Astrocyte (in vitro differentiated cells and primary cell): ENCODE measurements around the gene SLC9A9. TPM values are rescaled to one million over a fixed set of nuclear protein-coding genes. Genes with fewer than 3 reads are reported as not detected.

Source experiments
- DNase-seq: peaks from one replicate; pipeline ENCODE4 v3.0.0-alpha.2; 2010; ENCODE audit warnings: low read depth
- FAIRE-seq: peaks from 2 replicates; lab custom pipeline; 2011; peaks lifted over from hg19 to GRCh38; lab: Jason Lieb, UNC
- H2AFZ ChIP-seq: 2 replicates; pipeline ENCODE4 v1.6.0; 2012; ENCODE audit warnings: low read depth, low read length, inconsistent platforms
- H3K27ac ChIP-seq: 2 replicates; pipeline ENCODE4 v1.5.1; 2011; ENCODE audit warnings: low read depth, low read length, inconsistent platforms
- H3K27me3 ChIP-seq: 2 replicates; pipeline ENCODE4 v1.6.0; 2011; ENCODE audit warnings: low read length, inconsistent platforms; ENCODE audit not compliant: insufficient read depth
- H3K36me3 ChIP-seq: 2 replicates; pipeline ENCODE4 v1.5.1; 2011; ENCODE audit warnings: low read length, inconsistent platforms; ENCODE audit not compliant: insufficient read depth
- H3K4me1 ChIP-seq: 2 replicates; pipeline ENCODE4 v1.5.1; 2011; ENCODE audit warnings: low read length, inconsistent platforms; ENCODE audit not compliant: insufficient read depth
- H3K4me2 ChIP-seq: 2 replicates; pipeline ENCODE4 v1.6.0; 2012; ENCODE audit warnings: low read length, inconsistent platforms
- H3K4me3 ChIP-seq: 2 replicates; pipeline ENCODE4 v1.5.1; 2011; ENCODE audit warnings: low read depth, mild to moderate bottlenecking, low read length, inconsistent platforms; ENCODE audit not compliant: insufficient read depth
- H3K79me2 ChIP-seq: 2 replicates; pipeline ENCODE4 v1.6.0; 2012; ENCODE audit warnings: mild to moderate bottlenecking, low read length, inconsistent platforms; ENCODE audit not compliant: insufficient read depth
- H3K9ac ChIP-seq: 2 replicates; pipeline ENCODE4 v1.6.0; 2012; ENCODE audit warnings: mild to moderate bottlenecking, low read length, inconsistent platforms
- H3K9me3 ChIP-seq: 2 replicates; pipeline ENCODE4 v1.5.1; 2012; ENCODE audit warnings: low read depth, mild to moderate bottlenecking, low read length, inconsistent platforms; ENCODE audit not compliant: insufficient read depth
- H4K20me1 ChIP-seq: 2 replicates; pipeline ENCODE4 v1.6.0; 2012; ENCODE audit warnings: low read length, inconsistent platforms; ENCODE audit not compliant: insufficient read depth
- H3K27ac Mint-ChIP-seq: one replicate; pipeline ENCODE4 v1.8.0; 2021; ENCODE audit warnings: mild to moderate bottlenecking, mixed read lengths; ENCODE audit not compliant: unreplicated experiment
- H3K27me3 Mint-ChIP-seq: one replicate; pipeline ENCODE4 v1.8.0; 2021; ENCODE audit warnings: low read depth, mixed read lengths; ENCODE audit not compliant: unreplicated experiment
- H3K36me3 Mint-ChIP-seq: one replicate; pipeline ENCODE4 v1.8.0; 2021; ENCODE audit warnings: low read depth, mixed read lengths; ENCODE audit not compliant: unreplicated experiment
- H3K4me1 Mint-ChIP-seq: one replicate; pipeline ENCODE4 v1.8.0; 2021; ENCODE audit warnings: low read depth, mixed read lengths; ENCODE audit not compliant: unreplicated experiment
- H3K4me3 Mint-ChIP-seq: one replicate; pipeline ENCODE4 v1.8.0; 2021; ENCODE audit warnings: mild to moderate bottlenecking, moderate library complexity, mixed read lengths; ENCODE audit not compliant: unreplicated experiment
- H3K9me3 Mint-ChIP-seq: one replicate; pipeline ENCODE4 v1.8.0; 2021; ENCODE audit warnings: mild to moderate bottlenecking, mixed read lengths; ENCODE audit not compliant: unreplicated experiment
- EZH2 ChIP-seq: IDR thresholded peaks from 2 replicates; pipeline ENCODE4 v1.6.1; 2012; ENCODE audit warnings: mild to moderate bottlenecking, low read length, inconsistent platforms; ENCODE audit not compliant: insufficient read depth
- total RNA-seq: library from RNA; stranded (reverse); gene quantifications from 2 replicates; pipeline ENCODE4 v1.2.1, GENCODE V29; 2021
- TF ChIP-seq, protein P1 (sequence below): IDR thresholded peaks from 2 replicates; pipeline ENCODE4 v1.5.1; 2011; ENCODE audit warnings: low read depth, mild to moderate bottlenecking, inconsistent platforms, low read length, moderate library complexity; ENCODE audit not compliant: insufficient read depth

Gene SLC9A9
- total RNA-seq, 1 donor from 2014 or later = 1.5 TPM

DNA sequence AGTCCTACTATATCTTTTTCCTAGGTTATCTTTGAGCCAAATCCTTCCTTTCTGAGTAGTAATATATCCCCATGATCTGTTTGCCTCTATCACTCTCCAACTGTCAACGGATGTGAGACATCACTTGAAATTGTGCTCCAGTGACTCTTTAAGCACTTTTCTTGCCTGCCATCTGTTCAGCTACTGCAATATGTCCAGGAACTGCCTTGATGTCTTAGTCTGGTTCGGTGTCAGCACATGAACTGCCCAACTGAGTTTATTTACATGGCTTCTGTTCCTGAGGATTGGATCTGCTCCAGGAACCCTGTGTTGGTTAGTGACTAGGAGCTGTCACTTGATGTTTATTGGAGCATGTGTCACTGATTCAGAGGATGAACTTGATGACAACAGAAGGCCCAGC, 116.5 kb downstream of the SLC9A9 start:
- no peaks in the 10 kb centered on the region for H3K79me2 ChIP-seq
- Mint-ChIP-seq H3K4me3 (no peak overlapping the region), H3K4me1 (peaks cover 2% of the 10 kb centered on the region), H3K27ac (no peak overlapping the region), H3K27me3 (peaks cover 5% of the 10 kb centered on the region), H3K36me3 (no peaks in the 10 kb centered on the region), H3K9me3 (no peaks in the 10 kb centered on the region)
- FAIRE-seq (no peak), DNase-seq (no peak)
- no peak overlapping the region for H3K4me2 ChIP-seq
- H3K27me3 ChIP-seq = no peaks in the 10 kb centered on the region
- H3K27ac ChIP-seq = no peak overlapping the region
- H3K36me3 ChIP-seq = no peaks in the 10 kb centered on the region
- no peak overlapping the region for H2AFZ ChIP-seq
- peaks cover 4% of the 10 kb centered on the region for H3K4me1 ChIP-seq
- H4K20me1 ChIP-seq = no peaks in the 10 kb centered on the region
- no peak overlapping the region for H3K9ac ChIP-seq
- H3K9me3 ChIP-seq = no peaks in the 10 kb centered on the region
- H3K4me3 ChIP-seq = no peak overlapping the region
- TF ChIP-seq EZH2 = no peak
- TF ChIP-seq, protein P1, sequence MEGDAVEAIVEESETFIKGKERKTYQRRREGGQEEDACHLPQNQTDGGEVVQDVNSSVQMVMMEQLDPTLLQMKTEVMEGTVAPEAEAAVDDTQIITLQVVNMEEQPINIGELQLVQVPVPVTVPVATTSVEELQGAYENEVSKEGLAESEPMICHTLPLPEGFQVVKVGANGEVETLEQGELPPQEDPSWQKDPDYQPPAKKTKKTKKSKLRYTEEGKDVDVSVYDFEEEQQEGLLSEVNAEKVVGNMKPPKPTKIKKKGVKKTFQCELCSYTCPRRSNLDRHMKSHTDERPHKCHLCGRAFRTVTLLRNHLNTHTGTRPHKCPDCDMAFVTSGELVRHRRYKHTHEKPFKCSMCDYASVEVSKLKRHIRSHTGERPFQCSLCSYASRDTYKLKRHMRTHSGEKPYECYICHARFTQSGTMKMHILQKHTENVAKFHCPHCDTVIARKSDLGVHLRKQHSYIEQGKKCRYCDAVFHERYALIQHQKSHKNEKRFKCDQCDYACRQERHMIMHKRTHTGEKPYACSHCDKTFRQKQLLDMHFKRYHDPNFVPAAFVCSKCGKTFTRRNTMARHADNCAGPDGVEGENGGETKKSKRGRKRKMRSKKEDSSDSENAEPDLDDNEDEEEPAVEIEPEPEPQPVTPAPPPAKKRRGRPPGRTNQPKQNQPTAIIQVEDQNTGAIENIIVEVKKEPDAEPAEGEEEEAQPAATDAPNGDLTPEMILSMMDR = no peak

- Mint-ChIP-seq H3K4me3 (no peak overlapping the region), H3K9me3 (no peaks in the 10 kb centered on the region), H3K36me3 (no peaks in the 10 kb centered on the region), H3K27ac (no peak overlapping the region), H3K27me3 (peaks cover 5% of the 10 kb centered on the region), H3K4me1 (no peaks in the 10 kb centered on the region)
- no peak overlapping the region for H3K9ac ChIP-seq
- no peaks in the 10 kb centered on the region for H3K9me3 ChIP-seq
- FAIRE-seq = no peak
- H2AFZ ChIP-seq = no peak overlapping the region
- H4K20me1 ChIP-seq = no peaks in the 10 kb centered on the region
- H3K36me3 ChIP-seq = no peaks in the 10 kb centered on the region
- DNase-seq = no peak
- H3K4me2 ChIP-seq = no peak overlapping the region
- no peaks in the 10 kb centered on the region for H3K4me1 ChIP-seq
- H3K27ac ChIP-seq = no peak overlapping the region
- H3K27me3 ChIP-seq = no peaks in the 10 kb centered on the region
- no peak overlapping the region for H3K4me3 ChIP-seq
- H3K79me2 ChIP-seq = no peaks in the 10 kb centered on the region
- TF ChIP-seq, protein P1 = no peak
- TF ChIP-seq EZH2 = no peak
These were observed 116.9 kb downstream of the SLC9A9 start for GRCh38 chr3:143731320-143731719.

DNA sequence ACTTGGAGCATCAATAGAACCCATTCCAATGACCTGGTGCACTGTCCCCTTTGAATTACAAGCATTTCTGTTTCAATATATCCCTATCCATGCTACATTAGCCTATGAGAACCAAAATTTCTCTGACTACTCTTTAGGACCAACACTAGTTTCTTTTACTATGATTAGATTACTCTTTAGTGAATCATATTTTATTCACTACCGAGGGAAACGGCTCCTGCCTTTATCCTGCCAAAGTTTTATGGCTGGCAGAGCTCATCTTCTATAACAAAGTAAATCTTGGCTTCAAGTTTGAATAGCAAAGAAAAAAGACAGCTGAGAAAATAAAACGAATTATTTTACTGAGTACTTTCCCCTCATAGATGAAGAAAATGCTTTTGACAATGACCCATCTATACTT, 120.9 kb downstream of the SLC9A9 start:
- Mint-ChIP-seq H3K27me3 (peaks cover 5% of the 10 kb centered on the region), H3K4me1 (no peaks in the 10 kb centered on the region), H3K9me3 (no peaks in the 10 kb centered on the region), H3K36me3 (no peaks in the 10 kb centered on the region), H3K27ac (no peak overlapping the region), H3K4me3 (no peak overlapping the region)
- H2AFZ ChIP-seq = no peak overlapping the region
- H3K27ac ChIP-seq = no peak overlapping the region
- H4K20me1 ChIP-seq = no peaks in the 10 kb centered on the region
- no peaks in the 10 kb centered on the region for H3K27me3 ChIP-seq
- no peak for TF ChIP-seq EZH2
- TF ChIP-seq, protein P1 = no peak
- FAIRE-seq (no peak), DNase-seq (no peak)
- no peaks in the 10 kb centered on the region for H3K9me3 ChIP-seq
- no peak overlapping the region for H3K4me2 ChIP-seq
- no peaks in the 10 kb centered on the region for H3K4me1 ChIP-seq
- H3K4me3 ChIP-seq = no peak overlapping the region
- no peaks in the 10 kb centered on the region for H3K36me3 ChIP-seq
- H3K79me2 ChIP-seq = no peaks in the 10 kb centered on the region
- no peak overlapping the region for H3K9ac ChIP-seq
